ENCODE measurements around the gene ZNF76. TPM values are rescaled to one million over a fixed set of nuclear protein-coding genes. Genes with fewer than 3 reads are reported as not detected.

Gene ZNF76
- polyA plus RNA-seq, 1 of the 3 experiments (the other 2 are of a cell fraction): 19.7 TPM

GRCh38 chr6:35229304-35229703 lies 30.2 kb upstream of the ZNF76 start:
- ChIA-PET POLR2A (no interaction called here), CTCF (interaction anchor here (0.8 to 12.0 kb wide), 5 partner anchors 11 to 242 kb away, joined by 3 to 163 read pairs (median 4); no protein-coding TSS in a partner anchor)
- 95% methylated on average over 5 of the region's 5 CpGs for WGBS (ENCODE audit: low lambda C conversion rate)

GRCh38 chr6:35230498-35230897 lies 29.0 kb upstream of the ZNF76 start:
- ChIA-PET POLR2A (no interaction called here), CTCF (interaction anchor here (1.2 to 12.0 kb wide), 4 partner anchors 10 to 243 kb away, joined by 4 to 163 read pairs (median 6); no protein-coding TSS in a partner anchor)
- H4K20me1 ChIP-seq (ENCODE audit: insufficient read depth): no peaks in the 10 kb centered on the region
- H2AFZ ChIP-seq (ENCODE audit: low read depth): no peak overlapping the region
- 100% methylated on average over 1 of the region's 1 CpG for WGBS (ENCODE audit: low lambda C conversion rate)
- no peak overlapping the region for H3K9ac ChIP-seq
- TF ChIP-seq JUND (IDR thresholded peaks at IDR 0.05) (no peak), CHD2 (IDR thresholded peaks at IDR 0.05; ENCODE audit: low read length, partially characterized antibody) (no peak), NRF1 (IDR thresholded peaks at IDR 0.05; ENCODE audit: low read depth, low read length) (no peak), FOXJ3 (CRISPR knock-in tag; IDR thresholded peaks at IDR 0.05) (no peak), RAD21 (IDR thresholded peaks at IDR 0.05; ENCODE audit: low read length) (no peak), PBX3 (IDR thresholded peaks at IDR 0.05) (no peak), MAX (IDR thresholded peaks at IDR 0.05; ENCODE audit: low read depth) (no peak), RCOR1 (IDR thresholded peaks at IDR 0.05; ENCODE audit: low read length) (no peak), TEAD4 (IDR thresholded peaks at IDR 0.05; ENCODE audit: borderline replicate concordance, insufficient read depth) (no peak), EP300 (IDR thresholded peaks at IDR 0.05; ENCODE audit: borderline replicate concordance in 1 of 2, low read depth in 1 of 2, low read length in 1 of 2) (no peak), SIN3A (IDR thresholded peaks at IDR 0.05; ENCODE audit: borderline replicate concordance, low read depth, low read length) (no peak)
- no peak for DNase-seq
- H3K9me2 ChIP-seq: no peaks in the 10 kb centered on the region
- no peak overlapping the region for H3K4me2 ChIP-seq
- H3K27ac ChIP-seq (ENCODE audit: low read depth in 2 of 2, low read length in 1 of 2): no peak overlapping the region
- H3K4me3 ChIP-seq (ENCODE audit: low read depth in 2 of 2, low read length in 1 of 2): no peak overlapping the region
- H3K36me3 ChIP-seq (replicated peaks in 1 of 2; ENCODE audit: control insufficient read depth in 1 of 2, insufficient read depth in 2 of 2, low read length in 1 of 2): peaks cover 3 to 4% of the 10 kb centered on the region in 2 experiments
- H3K79me2 ChIP-seq (ENCODE audit: insufficient read depth): no peaks in the 10 kb centered on the region
- H3F3A ChIP-seq (replicated peaks; ENCODE audit: insufficient read depth): no peaks in the 10 kb centered on the region
- H3K9me3 ChIP-seq: no peaks in the 10 kb centered on the region
- H3K27me3 ChIP-seq (ENCODE audit: insufficient read depth): no peaks in the 10 kb centered on the region
- peaks cover 0 to 10% of the 10 kb centered on the region in 2 experiments; a peak in 1 of 4 replicates for H3K4me1 ChIP-seq (ENCODE audit: control insufficient read depth in 1 of 2, insufficient read depth in 2 of 2, low read depth in 1 of 2, low read length in 1 of 2)

More at GRCh38 chr6:35229304-35229703, 30.2 kb upstream of the ZNF76 start:
- Histone ChIP-seq H3K9ac (no peak overlapping the region), H3K36me3 (replicated peaks in 1 of 2; ENCODE audit: control insufficient read depth in 1 of 2, insufficient read depth in 2 of 2, low read length in 1 of 2) (peaks cover under 1 to 5% of the 10 kb centered on the region in 2 experiments), H3K27ac (ENCODE audit: low read depth in 2 of 2, low read length in 1 of 2) (no peak overlapping the region), H4K20me1 (ENCODE audit: insufficient read depth) (no peaks in the 10 kb centered on the region), H3K79me2 (ENCODE audit: insufficient read depth) (no peaks in the 10 kb centered on the region), H3F3A (replicated peaks; ENCODE audit: insufficient read depth) (no peaks in the 10 kb centered on the region), H3K4me1 (ENCODE audit: control insufficient read depth in 1 of 2, insufficient read depth in 2 of 2, low read depth in 1 of 2, low read length in 1 of 2) (peaks cover 0 to 10% of the 10 kb centered on the region in 2 experiments; a peak in 1 of 4 replicates), H3K27me3 (ENCODE audit: insufficient read depth) (no peaks in the 10 kb centered on the region), H3K4me2 (no peak overlapping the region), H3K9me2 (no peaks in the 10 kb centered on the region), H2AFZ (ENCODE audit: low read depth) (no peak overlapping the region), H3K9me3 (no peaks in the 10 kb centered on the region), H3K4me3 (ENCODE audit: low read depth in 2 of 2, low read length in 1 of 2) (no peak overlapping the region)
- TF ChIP-seq REST (IDR thresholded peaks at IDR 0.05; ENCODE audit: low read depth, low read length): no peak
- TF ChIP-seq NFIC (IDR thresholded peaks at IDR 0.05; ENCODE audit: borderline replicate concordance): no peak
- no peak for TF ChIP-seq RXRA (IDR thresholded peaks at IDR 0.05; ENCODE audit: borderline replicate concordance, low read depth)
- TF ChIP-seq GABPA (IDR thresholded peaks at IDR 0.05; ENCODE audit: low read depth): no peak
- no peak for TF ChIP-seq POLR2AphosphoS5 (IDR thresholded peaks at IDR 0.05; ENCODE audit: low read depth, low read length)
- no peak for TF ChIP-seq JUND (IDR thresholded peaks at IDR 0.05)
- no peak for TF ChIP-seq EZH2phosphoT487 (IDR thresholded peaks at IDR 0.05; ENCODE audit: borderline replicate concordance, low read depth)
- no peak for DNase-seq

Measured in SK-N-SH (cell line).